ENCODE measurements around the gene ABI3BP.

GRCh38 chr3:100899440-100900091 is 93.7 kb downstream of the ABI3BP start:
- TF ChIP-seq TCF12 (IDR thresholded peaks at IDR 0.05; ENCODE audit: low read depth) (no peak), REST (IDR thresholded peaks at IDR 0.05; ENCODE audit: low read depth) (no peak), CREB1 (IDR thresholded peaks at IDR 0.05; ENCODE audit: low read depth) (no peak), YY1 (IDR thresholded peaks at IDR 0.05; ENCODE audit: low read depth) (no peak), RAD21 (IDR thresholded peaks at IDR 0.05; ENCODE audit: low read depth) (no peak), FOXM1 (IDR thresholded peaks at IDR 0.05; ENCODE audit: borderline replicate concordance, low read depth) (no peak), EP300 (IDR thresholded peaks at IDR 0.05; ENCODE audit: borderline replicate concordance) (no peak), USF1 (IDR thresholded peaks at IDR 0.05) (no peak), CEBPB (IDR thresholded peaks at IDR 0.05) (no peak), TAF1 (IDR thresholded peaks at IDR 0.05; ENCODE audit: low read depth) (no peak), NFIC (IDR thresholded peaks at IDR 0.05) (no peak)
- TF ChIP-seq, protein P1, sequence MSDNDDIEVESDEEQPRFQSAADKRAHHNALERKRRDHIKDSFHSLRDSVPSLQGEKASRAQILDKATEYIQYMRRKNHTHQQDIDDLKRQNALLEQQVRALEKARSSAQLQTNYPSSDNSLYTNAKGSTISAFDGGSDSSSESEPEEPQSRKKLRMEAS (IDR thresholded peaks at IDR 0.05): no peak

All from Ishikawa (cell line).